Thoracic aorta (tissue), 2 donors: Measurements from ENCODE around the gene MAML2. TPM values are rescaled to one million over a fixed set of nuclear protein-coding genes. Genes with fewer than 3 reads are reported as not detected.

ENCODE experiments used
- ATAC-seq: fragments of 150-250 bp; one replicate; pipeline ENCODE4 v1.8.0; 2017; ENCODE audit warnings: low read depth; ENCODE audit not compliant: insufficient number of reproducible peaks, low FRiP score
- DNase-seq: peaks from one replicate; pipeline ENCODE4 v3.0.0-alpha.2; 2020; ENCODE audit warnings: low spot score
- H3K27ac ChIP-seq, 2 donors: fragments of 200-600 bp; sonication (generic); 1 replicate in 1 of 2; 2 replicates in 1 of 2; pipeline ENCODE4 v1.5.1; 2016; ENCODE audit warnings: mild to moderate bottlenecking in 2 of 2, moderate library complexity in 2 of 2
- H3K27me3 ChIP-seq: fragments of 200-600 bp; sonication (generic); replicated peaks from 2 replicates; pipeline ENCODE4 v1.6.0; 2016; ENCODE audit warnings: mild to moderate bottlenecking; ENCODE audit not compliant: insufficient read depth
- H3K36me3 ChIP-seq: fragments of 200-600 bp; sonication (generic); one replicate; pipeline ENCODE4 v1.5.1; 2016
- H3K4me1 ChIP-seq, 2 donors: fragments of 200-600 bp; sonication (generic); 1 replicate in 1 of 2; 2 replicates in 1 of 2; pipeline versions ENCODE4 v1.5.1 to v1.6.0; 2016; ENCODE audit warnings: low read depth in 2 of 2, mild to moderate bottlenecking in 1 of 2; ENCODE audit not compliant: control insufficient read depth in 1 of 2
- H3K4me3 ChIP-seq: fragments of 200-600 bp; sonication (generic); 2 replicates; pipeline ENCODE4 v1.5.1; 2016; ENCODE audit warnings: mild to moderate bottlenecking
- H3K9me3 ChIP-seq: fragments of 200-600 bp; sonication (generic); 2 replicates; pipeline ENCODE4 v1.5.1; 2016
- total RNA-seq, 2 donors: library from RNA; depleted of rRNA; stranded (reverse); fragments of >200 nt; gene quantifications; one replicate each; pipeline versions ENCODE4 v1.1.0 to v1.2.3, GENCODE V29; 2016
- TF ChIP-seq, protein P1 (sequence below): fragments of 200-600 bp; sonication (generic); IDR thresholded peaks from one replicate; pipeline ENCODE4 v1.5.1; 2019; ENCODE audit warnings: antibody characterized with exemption

The MAML2 gene
- total RNA-seq, 2 donors from 2014 or later: 23.4 to 29.6 TPM

DNA sequence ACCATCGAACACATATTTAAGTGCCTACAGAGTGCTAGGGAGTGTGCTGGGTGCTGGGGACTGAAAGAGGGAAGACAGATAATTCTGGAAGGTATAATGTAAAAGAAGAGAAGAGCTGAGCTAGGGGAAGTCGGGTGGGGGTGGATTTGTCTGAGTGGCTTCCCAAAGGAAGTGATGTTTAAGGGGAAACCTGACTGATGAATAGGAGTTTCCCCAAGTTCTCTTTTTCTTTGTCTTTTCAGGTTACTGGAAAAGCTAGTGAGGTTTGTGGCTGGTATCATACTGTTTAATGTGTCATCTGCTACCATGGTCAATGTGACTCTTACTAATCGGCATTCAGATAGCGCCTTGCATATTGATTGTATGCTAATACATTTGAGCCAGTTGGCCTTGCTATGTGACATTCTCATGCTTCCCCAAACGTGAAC, 267.4 kb downstream of the MAML2 start:
- H3K4me3 ChIP-seq: no peak overlapping the region
- peaks cover 7 to 47% of the 10 kb centered on the region in 2 donors for H3K4me1 ChIP-seq
- DNase-seq (no peak), ATAC-seq (no peak)
- H3K36me3 ChIP-seq: no peaks in the 10 kb centered on the region
- no peak overlapping the region for H3K27ac ChIP-seq
- no peaks in the 10 kb centered on the region for H3K27me3 ChIP-seq
- H3K9me3 ChIP-seq: no peaks in the 10 kb centered on the region
- TF ChIP-seq, protein P1, sequence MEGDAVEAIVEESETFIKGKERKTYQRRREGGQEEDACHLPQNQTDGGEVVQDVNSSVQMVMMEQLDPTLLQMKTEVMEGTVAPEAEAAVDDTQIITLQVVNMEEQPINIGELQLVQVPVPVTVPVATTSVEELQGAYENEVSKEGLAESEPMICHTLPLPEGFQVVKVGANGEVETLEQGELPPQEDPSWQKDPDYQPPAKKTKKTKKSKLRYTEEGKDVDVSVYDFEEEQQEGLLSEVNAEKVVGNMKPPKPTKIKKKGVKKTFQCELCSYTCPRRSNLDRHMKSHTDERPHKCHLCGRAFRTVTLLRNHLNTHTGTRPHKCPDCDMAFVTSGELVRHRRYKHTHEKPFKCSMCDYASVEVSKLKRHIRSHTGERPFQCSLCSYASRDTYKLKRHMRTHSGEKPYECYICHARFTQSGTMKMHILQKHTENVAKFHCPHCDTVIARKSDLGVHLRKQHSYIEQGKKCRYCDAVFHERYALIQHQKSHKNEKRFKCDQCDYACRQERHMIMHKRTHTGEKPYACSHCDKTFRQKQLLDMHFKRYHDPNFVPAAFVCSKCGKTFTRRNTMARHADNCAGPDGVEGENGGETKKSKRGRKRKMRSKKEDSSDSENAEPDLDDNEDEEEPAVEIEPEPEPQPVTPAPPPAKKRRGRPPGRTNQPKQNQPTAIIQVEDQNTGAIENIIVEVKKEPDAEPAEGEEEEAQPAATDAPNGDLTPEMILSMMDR: no peak

DNA sequence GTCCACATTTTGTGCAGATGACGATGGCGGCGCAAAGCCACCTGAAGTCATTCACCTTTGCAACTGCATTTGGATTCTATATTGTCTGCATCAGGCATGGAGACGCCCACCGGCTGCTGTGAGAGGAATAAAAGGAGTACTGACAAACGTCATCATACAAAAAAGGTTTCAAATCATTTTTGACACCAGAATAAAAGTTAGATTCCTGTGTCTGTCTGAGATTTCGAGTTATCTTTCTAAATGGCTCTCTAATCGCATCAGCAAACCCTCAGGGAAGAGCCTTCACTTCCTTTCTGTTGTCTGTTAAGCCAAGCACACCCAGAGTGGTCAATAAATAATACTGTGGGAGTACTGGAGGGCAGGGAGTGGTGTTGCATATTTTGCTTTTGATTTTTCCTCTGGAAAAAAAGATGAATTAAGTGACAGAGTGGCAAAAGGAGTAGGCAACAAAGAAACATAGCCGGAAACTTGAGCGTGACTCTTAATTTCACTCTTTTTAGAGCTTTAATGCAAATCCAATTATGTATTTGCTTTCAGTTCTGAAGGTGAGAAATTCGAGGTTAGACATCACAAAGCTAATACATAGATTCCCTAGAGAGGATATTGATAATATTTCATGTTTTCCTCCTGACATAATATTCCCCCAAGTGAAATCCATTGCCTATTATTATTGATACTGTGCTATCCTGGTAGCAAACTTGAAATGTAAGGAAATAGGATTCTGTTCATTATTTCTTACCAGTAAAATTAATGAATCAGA, 268.3 kb downstream of the MAML2 start:
- Histone ChIP-seq H3K27me3 (no peaks in the 10 kb centered on the region), H3K27ac (no peak overlapping the region), H3K4me1 (peaks cover 7 to 49% of the 10 kb centered on the region in 2 donors), H3K36me3 (no peaks in the 10 kb centered on the region), H3K4me3 (no peak overlapping the region), H3K9me3 (no peaks in the 10 kb centered on the region)
- DNase-seq (no peak), ATAC-seq (no peak)
- TF ChIP-seq, protein P1: no peak

DNA sequence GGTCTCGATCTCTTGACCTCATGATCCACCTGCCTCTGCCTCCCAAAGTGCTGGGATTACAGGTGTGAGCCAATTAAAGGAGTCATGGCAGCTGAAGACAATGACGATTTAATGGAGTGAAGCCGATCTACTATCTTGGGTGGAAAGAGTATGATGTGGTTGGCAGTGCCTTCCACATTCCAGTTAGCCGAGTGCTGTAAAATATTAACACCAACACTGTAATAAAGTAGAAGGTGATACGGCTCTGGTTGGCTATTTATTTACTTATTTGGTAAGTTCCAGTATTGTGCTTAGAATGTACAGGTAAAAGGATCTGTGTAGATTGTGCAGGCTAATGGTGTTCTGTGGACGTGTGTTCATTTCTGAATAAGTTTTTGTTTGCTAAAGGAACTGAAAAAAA, 269.5 kb downstream of the MAML2 start:
- peaks cover 7 to 49% of the 10 kb centered on the region in 2 donors for H3K4me1 ChIP-seq
- TF ChIP-seq, protein P1: no peak
- DNase-seq: no peak
- H3K27me3 ChIP-seq: no peaks in the 10 kb centered on the region
- no peak for ATAC-seq
- H3K9me3 ChIP-seq: no peaks in the 10 kb centered on the region
- no peak overlapping the region for H3K4me3 ChIP-seq
- H3K27ac ChIP-seq: no peak overlapping the region
- H3K36me3 ChIP-seq: no peaks in the 10 kb centered on the region

DNA sequence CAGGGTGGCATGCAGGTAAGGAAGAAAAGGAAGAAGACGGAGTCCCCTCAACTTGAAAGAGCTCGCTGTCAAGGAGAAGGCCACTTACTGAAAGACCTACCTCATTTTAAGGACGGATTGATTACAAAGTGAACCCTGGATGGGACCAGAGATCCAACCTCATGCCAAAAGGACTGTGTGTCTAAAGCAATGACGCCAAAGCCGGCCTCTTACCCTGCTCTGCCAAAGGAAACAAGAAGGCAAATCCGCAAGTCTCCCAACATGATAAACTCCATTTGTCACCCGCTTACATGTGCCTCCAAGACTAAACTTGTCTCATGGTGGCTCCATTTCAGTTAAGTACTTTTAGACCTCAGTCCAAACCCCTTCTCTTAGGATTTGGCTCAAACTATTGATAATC, 270.4 kb downstream of the MAML2 start:
- Histone ChIP-seq H3K4me3 (no peak overlapping the region), H3K36me3 (no peaks in the 10 kb centered on the region), H3K9me3 (no peaks in the 10 kb centered on the region), H3K4me1 (peaks cover 7 to 49% of the 10 kb centered on the region in 2 donors), H3K27me3 (no peaks in the 10 kb centered on the region), H3K27ac (no peak overlapping the region)
- no peak for ATAC-seq
- TF ChIP-seq, protein P1: no peak
- no peak for DNase-seq

DNA sequence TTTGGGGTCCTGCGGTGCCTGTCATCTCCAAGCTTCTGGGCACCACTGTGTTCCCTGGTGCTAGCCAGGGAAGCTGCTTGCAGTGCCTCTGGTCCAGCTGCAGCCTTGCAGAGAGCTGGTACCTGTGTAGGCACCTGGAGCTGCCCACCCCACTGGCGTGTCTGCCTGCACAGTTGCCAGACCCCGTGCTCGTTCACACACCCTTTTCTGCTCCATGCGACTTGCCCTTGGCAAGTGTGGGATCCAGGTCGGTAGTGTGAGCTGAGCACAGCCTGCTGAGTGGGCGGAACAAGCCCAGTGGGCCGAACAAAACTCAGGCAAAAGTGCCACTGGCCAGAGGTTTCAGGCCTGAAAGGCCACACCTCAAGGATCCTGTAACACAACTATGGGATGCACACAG, 272.5 kb downstream of the MAML2 start:
- ATAC-seq (no peak), DNase-seq (no peak)
- no peak overlapping the region for H3K4me3 ChIP-seq
- no peaks in the 10 kb centered on the region for H3K27me3 ChIP-seq
- H3K27ac ChIP-seq: no peak overlapping the region
- no peaks in the 10 kb centered on the region for H3K9me3 ChIP-seq
- H3K4me1 ChIP-seq: peaks cover 5 to 37% of the 10 kb centered on the region in 2 donors
- H3K36me3 ChIP-seq: no peaks in the 10 kb centered on the region
- TF ChIP-seq, protein P1: no peak
